HAP-1 (cell line): ENCODE measurements around the gene TMEM209.
"Not testable (repeated sequence)": the region's sequence is repeated elsewhere in the genome, so short reads cannot be mapped to it uniquely, and the experiment has no call there.

Experiments used
- DNase-seq, 2 experiments: peaks; one replicate each; pipeline ENCODE4 v3.0.0-alpha.2; 2016 to 2020; ENCODE audit warnings: low spot score in 2 of 2
- H3K27me3 ChIP-seq: fragments of 250-450 bp; sonication (Bioruptor Pico); 2 replicates; pipeline ENCODE4 v1.5.1; 2020; ENCODE audit warnings: low read depth, mild to moderate bottlenecking, moderate library complexity
- H3K36me3 ChIP-seq: fragments of 250-450 bp; sonication (Bioruptor Pico); replicated peaks from 2 replicates; pipeline ENCODE4 v1.5.1; 2020; ENCODE audit warnings: mild to moderate bottlenecking
- H3K4me1 ChIP-seq: fragments of 250-450 bp; sonication (Bioruptor Pico); 2 replicates; pipeline ENCODE4 v1.5.1; 2020; ENCODE audit warnings: mild to moderate bottlenecking
- H3K4me3 ChIP-seq: fragments of 250-450 bp; sonication (Bioruptor Pico); 2 replicates; pipeline ENCODE4 v1.5.1; 2020; ENCODE audit warnings: mild to moderate bottlenecking, moderate library complexity
- H3K9me3 ChIP-seq: fragments of 250-450 bp; sonication (Bioruptor Pico); 2 replicates; pipeline ENCODE4 v1.5.1; 2020; ENCODE audit warnings: mild to moderate bottlenecking, moderate library complexity
- in situ Hi-C: fragments of 300-500 bp; cut with MboI; formaldehyde crosslinking; loops from 3 replicates; pipeline ENCODE4 v1.14.3; 2020; ENCODE audit warnings: low sequenced_read_pairs, inconsistent platforms, mixed read lengths

The TMEM209 gene

DNA sequence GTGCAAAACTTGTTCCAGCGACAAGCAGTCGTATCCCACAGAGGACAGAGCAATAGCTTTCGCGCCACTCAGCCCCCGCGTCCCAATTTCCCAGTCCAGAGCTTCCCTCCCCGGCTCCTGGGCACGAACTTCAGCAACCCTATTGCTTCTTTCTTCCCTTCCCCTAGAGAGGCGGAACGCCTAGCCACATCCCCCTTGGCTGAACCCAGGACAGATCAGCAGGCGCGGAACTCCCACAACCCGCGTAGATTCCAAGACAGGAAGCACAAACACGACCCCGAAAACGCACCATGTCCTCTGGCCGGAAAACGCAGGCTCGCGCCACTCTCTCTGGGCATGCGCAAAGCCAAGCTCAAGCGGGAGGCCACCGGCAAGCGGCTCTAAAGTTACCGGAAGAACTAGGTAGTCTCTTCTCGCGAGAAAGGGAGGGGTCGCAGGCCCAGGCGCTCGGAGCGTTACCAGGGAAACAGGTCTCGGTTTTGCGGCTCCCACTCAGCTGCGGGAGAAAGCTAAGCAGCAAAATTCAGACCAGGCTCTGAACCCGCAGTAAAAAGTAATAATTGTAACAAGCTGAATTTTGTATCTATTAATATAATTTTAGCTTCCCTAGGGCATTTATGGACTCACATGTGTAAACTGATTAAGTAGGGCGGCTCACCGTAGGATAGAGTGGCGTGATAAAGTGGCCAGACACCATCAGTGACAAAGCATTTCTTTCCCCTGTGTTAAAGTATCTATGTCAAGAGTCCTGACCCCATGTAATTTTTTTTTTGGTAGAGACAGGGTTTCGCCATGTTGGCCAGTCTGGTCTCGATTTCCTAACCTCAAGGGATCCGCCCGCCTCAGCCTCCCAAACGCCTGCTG is at the start of gene TMEM209:
Gene TMEM209, minus strand, starts transcription at position 323 of the 864 bp plus-strand sequence. Its CDS starts 31 bp downstream, at position 292.
- Histone ChIP-seq H3K4me1 (peaks cover 8% of the 10 kb centered on the region), H3K27me3 (no peaks in the 10 kb centered on the region), H3K4me3 (peak within 1 kb of the TSS; percentile 91), H3K36me3 (peaks cover 32% of the 10 kb centered on the region), H3K9me3 (no peaks in the 10 kb centered on the region)
- in situ Hi-C loops, result no loop called here
- DNase-seq, result peak; percentile 98 to 99

DNA sequence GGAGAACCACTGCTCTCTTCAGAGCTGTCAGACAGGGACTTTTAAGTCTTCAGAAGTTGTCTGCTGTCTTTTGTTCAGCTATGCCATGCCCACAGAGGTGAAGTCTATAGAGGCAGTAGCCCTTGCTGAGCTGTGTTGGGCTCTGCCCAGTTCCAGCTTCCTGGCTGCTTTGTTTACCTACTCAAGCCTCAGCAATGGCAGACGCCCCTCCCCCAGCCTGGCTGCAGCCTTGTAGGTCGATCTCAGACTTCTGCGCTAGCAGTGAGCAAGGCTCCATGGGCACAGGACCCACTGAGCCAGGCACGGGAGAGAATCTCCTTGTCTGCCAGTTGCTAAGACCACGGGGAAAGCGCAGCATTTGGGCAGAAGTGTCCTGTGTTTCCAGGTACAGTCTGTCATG is 49.3 kb upstream of the TMEM209 start:
- Histone ChIP-seq H3K4me1 (peaks cover 16% of the 10 kb centered on the region), H3K27me3 (no peaks in the 10 kb centered on the region), H3K4me3 (no peak overlapping the region), H3K36me3 (no peaks in the 10 kb centered on the region), H3K9me3 (no peaks in the 10 kb centered on the region)
- in situ Hi-C loops, result no loop called here
- no peak for DNase-seq

DNA sequence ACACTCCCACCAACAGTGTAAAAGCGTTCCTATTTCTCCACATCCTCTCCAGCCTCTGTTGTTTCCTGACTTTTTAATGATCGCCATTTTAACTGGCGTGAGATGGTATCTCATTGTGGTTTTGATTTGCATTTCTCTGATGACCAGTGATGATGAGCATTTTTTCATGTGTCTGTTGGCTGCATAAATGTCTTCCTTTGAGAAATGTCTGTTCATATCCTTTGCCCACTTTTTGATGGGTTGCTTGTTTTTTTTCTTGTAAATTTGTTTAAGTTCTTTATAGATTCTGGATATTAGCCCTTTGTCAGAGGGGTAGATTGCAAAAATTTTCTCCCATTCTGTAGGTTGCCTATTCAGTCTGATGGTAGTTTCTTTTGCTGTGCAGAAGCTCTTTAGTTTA is 44.4 kb upstream of the TMEM209 start:
- not testable (repeated sequence) for H3K9me3 ChIP-seq, DNase-seq, H3K36me3 ChIP-seq, H3K4me1 ChIP-seq, H3K27me3 ChIP-seq, H3K4me3 ChIP-seq
- in situ Hi-C loops, result loop anchor here (25.0 kb wide), 1 partner anchor 513 kb away; no protein-coding TSS in a partner anchor

DNA sequence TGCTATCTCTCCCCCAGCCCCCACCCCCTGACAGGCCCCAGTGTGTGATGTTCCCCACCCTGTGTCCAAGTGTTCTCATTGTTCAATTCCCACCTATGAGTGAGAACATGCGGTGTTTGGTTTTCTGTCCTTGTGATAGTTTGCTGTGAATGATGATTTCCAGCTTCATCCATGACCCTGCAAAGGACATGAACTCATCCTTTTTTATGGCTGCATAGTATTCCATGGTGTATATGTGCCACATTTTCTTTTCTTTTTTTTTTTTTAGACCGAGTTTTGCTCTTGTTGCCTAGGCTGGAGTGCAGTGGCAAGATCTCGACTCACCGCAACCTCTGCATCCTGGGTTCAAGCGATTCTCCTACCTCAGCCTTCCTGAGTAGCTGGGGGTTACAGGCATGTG is 43.6 kb upstream of the TMEM209 start:
- H3K36me3 ChIP-seq, H3K9me3 ChIP-seq: not testable (repeated sequence)
- in situ Hi-C loops, result loop anchor here (25.0 kb wide), 1 partner anchor 513 kb away; no protein-coding TSS in a partner anchor

DNA sequence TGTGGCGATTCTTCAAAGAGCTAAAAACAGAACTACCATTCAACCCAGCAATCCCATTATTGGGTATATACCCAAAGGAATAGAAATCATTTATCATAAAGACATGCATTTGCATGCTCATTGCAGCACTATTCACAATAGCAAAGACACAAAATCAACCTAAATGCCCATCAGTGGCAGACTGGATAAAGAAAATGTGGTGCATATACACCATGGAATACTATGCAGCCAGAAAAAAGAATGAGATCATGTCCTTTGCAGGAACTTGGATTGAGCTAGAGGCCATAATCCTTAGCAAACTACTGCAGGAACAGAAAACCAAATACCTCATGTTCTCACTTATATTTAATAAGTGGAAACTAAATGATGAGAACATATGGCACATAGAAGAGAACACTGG is 41.3 kb upstream of the TMEM209 start:
- not testable (repeated sequence) for H3K36me3 ChIP-seq, H3K4me1 ChIP-seq, DNase-seq, H3K4me3 ChIP-seq, H3K27me3 ChIP-seq, H3K9me3 ChIP-seq
- in situ Hi-C loops, result loop anchor here (25.0 kb wide), 1 partner anchor 516 kb away; no protein-coding TSS in a partner anchor

More for the DNA sequence above, 43.6 kb upstream of the TMEM209 start:
- H3K4me1 ChIP-seq, H3K27me3 ChIP-seq, H3K4me3 ChIP-seq, DNase-seq: not testable (repeated sequence)

DNA sequence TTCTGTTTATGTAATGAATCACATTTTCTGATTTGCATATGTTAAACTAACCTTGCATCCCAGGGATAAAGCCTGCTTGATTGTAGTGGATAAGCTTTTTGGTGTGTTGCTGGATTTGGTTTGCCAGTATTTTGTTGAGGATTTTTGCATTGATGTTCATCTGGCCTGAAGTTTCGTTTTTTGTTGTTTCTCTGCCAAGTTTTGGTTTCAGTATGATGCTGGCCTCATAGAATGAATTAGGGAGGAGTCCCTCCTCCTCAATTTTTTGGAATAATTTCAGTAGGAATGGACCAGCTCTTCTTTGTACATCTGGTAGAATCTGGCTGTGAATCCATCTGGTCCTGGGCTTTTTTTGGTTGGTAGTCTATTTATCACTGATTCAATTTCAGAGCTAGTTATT is 38.3 kb upstream of the TMEM209 start:
- H3K4me1 ChIP-seq, result not testable (repeated sequence)

DNA sequence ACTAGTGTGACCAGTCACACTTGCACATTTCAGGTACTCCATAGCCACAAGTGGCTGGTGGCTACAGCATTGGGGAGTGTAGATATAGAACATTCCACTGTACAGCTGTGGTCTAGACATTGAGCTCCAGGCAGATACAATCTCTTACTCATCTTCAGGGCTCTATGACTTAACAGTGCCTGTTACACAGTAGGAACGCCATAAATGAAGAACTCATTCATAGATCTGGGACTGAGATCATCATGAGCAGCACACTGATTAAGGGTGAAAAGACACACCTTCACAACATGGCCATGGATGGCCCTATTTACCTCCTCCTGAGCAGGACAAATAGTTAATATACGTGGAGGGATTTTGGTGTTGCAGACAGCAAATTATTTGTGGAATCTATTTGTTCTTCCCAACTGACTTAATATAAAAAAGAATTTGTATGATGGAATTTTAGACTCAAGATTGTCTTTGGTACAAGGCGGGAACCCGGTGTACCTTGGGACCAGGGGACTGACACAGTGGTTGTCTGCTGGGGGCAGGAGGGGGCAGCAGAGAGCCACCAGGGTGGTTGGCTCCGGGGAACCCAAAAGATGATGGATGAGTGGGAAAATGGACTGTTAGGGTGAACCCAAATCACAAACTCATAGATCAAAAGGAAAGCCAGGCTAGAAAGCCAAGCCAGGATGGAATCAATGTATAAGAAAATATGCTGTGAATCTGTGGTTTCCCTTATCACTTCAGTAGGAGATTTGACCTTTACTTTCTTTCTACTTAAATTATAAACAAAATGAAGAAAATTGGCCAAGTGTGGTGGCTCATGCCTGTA is 37.2 kb upstream of the TMEM209 start:
- in situ Hi-C loops, result loop anchor here (25.0 kb wide), 1 partner anchor 520 kb away; no protein-coding TSS in a partner anchor

More for the DNA sequence above, 38.3 kb upstream of the TMEM209 start:
- H3K9me3 ChIP-seq, H3K4me3 ChIP-seq, H3K27me3 ChIP-seq, DNase-seq, H3K36me3 ChIP-seq: not testable (repeated sequence)
- in situ Hi-C loops, result loop anchor here (25.0 kb wide), 1 partner anchor 519 kb away; no protein-coding TSS in a partner anchor

DNA sequence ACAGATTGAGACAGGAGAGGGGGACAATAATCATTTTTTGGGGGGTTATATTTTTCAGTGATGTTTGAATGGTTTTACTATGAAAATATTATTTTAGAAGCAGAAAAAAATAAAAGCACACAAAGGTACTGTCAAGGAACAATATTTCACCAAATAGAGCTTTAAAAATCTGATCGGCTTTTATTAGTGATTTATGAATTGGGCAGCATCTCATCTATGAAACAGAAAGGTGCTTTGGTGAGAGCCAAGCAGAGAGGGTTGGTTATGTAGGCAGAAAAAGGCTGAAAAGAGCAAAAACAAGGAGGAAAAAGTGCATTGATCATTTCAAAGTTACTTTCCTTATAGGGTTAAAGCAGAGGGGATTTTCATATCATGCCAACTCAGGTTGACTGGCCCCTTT is 35.0 kb upstream of the TMEM209 start:
- DNase-seq, result no peak
- H3K4me3 ChIP-seq, result no peak overlapping the region
- H3K36me3 ChIP-seq, result no peaks in the 10 kb centered on the region
- in situ Hi-C loops, result loop anchor here (25.0 kb wide), 1 partner anchor 522 kb away; no protein-coding TSS in a partner anchor
- no peaks in the 10 kb centered on the region; the same call in 1 of the 2 replicates for H3K27me3 ChIP-seq
- no peaks in the 10 kb centered on the region for H3K4me1 ChIP-seq
- no peaks in the 10 kb centered on the region for H3K9me3 ChIP-seq

More for the DNA sequence above, 37.2 kb upstream of the TMEM209 start:
- DNase-seq, result peak; percentile 52 to 83
- H3K4me1 ChIP-seq, result no peaks in the 10 kb centered on the region
- H3K36me3 ChIP-seq, result no peaks in the 10 kb centered on the region
- no peaks in the 10 kb centered on the region; the same call in 1 of the 2 replicates for H3K27me3 ChIP-seq
- H3K9me3 ChIP-seq, result no peaks in the 10 kb centered on the region; the same call in 1 of the 2 replicates
- no peak overlapping the region for H3K4me3 ChIP-seq

DNA sequence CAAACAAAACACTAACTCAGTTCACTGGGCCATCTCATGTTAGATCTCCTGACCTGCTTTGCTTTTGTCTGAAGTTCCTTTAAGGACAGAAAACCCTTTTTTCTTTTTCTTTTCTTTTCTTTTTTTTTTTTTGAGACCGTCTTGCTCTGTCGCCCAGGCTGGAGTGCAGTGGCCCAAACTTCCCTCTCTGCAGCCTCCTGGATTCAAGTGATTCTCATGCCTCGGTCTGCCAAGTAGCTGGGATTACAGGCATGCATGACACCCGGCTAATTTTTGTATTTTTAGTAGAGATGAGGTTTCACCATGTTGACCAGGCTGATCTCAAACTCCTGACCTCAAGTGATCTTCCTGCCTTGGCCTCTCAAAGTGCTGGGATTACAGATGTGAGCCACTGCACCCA is 31.2 kb upstream of the TMEM209 start:
- H3K9me3 ChIP-seq, H3K4me1 ChIP-seq, DNase-seq, H3K4me3 ChIP-seq, H3K27me3 ChIP-seq, H3K36me3 ChIP-seq: not testable (repeated sequence)
- in situ Hi-C loops, result loop anchor here (25.0 kb wide), 1 partner anchor 526 kb away; no protein-coding TSS in a partner anchor

DNA sequence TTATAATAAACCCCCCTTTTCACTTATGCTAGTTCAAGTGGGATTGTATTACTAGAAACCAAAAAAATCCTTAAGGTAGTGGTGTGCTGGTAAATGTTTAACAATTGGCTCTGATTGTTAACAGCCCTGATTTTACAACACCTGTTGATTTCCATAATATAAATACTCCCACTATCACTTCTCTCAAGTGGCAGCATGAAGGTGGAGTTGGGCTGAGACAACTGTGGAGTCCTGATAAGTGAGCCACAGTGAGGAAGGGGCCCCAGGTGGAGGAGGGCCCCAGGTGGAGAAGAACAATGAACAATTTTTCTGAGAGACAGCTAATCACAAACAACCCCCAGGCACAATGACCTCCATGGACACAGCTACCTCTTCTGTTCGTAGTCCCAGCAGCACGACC is 28.9 kb upstream of the TMEM209 start:
- H3K9me3 ChIP-seq, result no peaks in the 10 kb centered on the region
- no peaks in the 10 kb centered on the region for H3K36me3 ChIP-seq
- H3K4me3 ChIP-seq, result no peak overlapping the region
- no peak for DNase-seq
- in situ Hi-C loops, result loop anchor here (25.0 kb wide), 1 partner anchor 528 kb away; no protein-coding TSS in a partner anchor
- no peaks in the 10 kb centered on the region for H3K27me3 ChIP-seq
- H3K4me1 ChIP-seq, result peaks cover 6% of the 10 kb centered on the region

DNA sequence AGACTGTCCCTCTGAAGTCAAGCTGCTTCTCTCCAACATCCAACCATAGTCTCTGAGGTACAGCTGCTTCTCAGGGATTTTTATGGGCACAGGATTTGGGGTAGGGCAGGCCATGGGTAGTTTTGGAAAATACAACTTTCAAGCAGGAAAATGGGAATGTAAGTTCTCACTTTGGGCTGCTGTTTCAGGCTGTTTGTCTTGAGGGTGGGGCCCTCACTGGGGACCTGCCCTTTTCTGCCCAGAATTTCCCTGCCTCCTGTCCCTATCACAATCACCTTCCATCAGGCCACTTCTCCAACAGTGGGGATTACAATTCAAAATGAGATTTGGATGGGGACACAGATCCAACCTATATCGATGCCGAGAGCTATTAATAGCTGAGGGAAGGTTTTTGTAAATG is 27.0 kb upstream of the TMEM209 start:
- in situ Hi-C loops, result loop anchor here (25.0 kb wide), 1 partner anchor 530 kb away; no protein-coding TSS in a partner anchor
- peaks cover 23% of the 10 kb centered on the region for H3K4me1 ChIP-seq
- no peaks in the 10 kb centered on the region for H3K27me3 ChIP-seq
- no peaks in the 10 kb centered on the region for H3K9me3 ChIP-seq
- no peaks in the 10 kb centered on the region for H3K36me3 ChIP-seq
- H3K4me3 ChIP-seq, result no peak overlapping the region
- no peak for DNase-seq

DNA sequence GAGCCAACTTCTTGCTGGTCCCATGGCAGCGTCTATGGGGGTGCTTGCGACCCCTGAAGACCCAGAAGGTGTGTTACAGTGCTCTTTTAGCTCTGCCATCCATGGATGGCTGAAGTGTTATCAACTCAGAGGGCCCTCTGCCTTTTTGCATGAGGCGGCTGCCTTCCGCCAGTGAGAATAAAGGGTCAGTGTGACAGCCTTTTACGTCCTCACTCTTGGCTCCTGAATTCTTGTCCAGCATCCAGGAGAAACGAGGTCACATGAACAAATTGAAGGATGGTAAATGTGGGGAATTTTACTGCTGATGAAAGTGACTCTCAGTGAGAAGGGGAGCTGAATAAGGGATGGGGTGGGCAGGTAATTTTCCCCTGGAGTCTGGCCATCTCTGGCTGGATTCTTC is 26.6 kb upstream of the TMEM209 start:
- Histone ChIP-seq H3K4me1 (peaks cover 23% of the 10 kb centered on the region), H3K27me3 (no peaks in the 10 kb centered on the region)
- in situ Hi-C loops, result loop anchor here (25.0 kb wide), 1 partner anchor 531 kb away; no protein-coding TSS in a partner anchor

DNA sequence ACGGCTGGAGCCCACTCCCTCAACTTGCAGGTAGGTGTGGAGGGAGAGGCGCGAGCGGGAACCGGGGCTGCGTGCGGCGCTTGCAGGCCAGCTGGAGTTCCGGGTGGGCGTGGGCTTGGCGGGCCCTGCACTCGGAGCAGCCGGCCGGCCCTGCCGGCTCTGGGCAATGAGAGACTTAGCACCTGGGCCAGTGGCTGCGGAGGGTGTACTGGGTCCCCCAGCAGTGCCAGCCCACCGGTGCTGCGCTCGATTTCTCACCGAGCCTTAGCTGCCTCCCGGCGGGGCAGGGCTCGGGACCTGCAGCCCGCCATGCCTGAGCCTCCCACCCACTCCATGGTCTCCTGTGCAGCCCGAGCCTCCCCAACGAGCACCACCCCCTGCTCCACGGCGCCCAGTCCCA is 24.8 kb upstream of the TMEM209 start:
- H3K36me3 ChIP-seq, H3K9me3 ChIP-seq, H3K27me3 ChIP-seq, DNase-seq, H3K4me3 ChIP-seq: not testable (repeated sequence)
- in situ Hi-C loops, result loop anchor here (25.0 kb wide), 1 partner anchor 532 kb away; no protein-coding TSS in a partner anchor
- H3K4me1 ChIP-seq, result peaks cover 23% of the 10 kb centered on the region

More for the DNA sequence above, 26.6 kb upstream of the TMEM209 start:
- no peaks in the 10 kb centered on the region for H3K36me3 ChIP-seq
- no peak overlapping the region for H3K4me3 ChIP-seq
- no peaks in the 10 kb centered on the region for H3K9me3 ChIP-seq
- DNase-seq, result no peak
